A204.1 (cell line): ENCODE results near the gene EVI2B.
"Not testable (repeated sequence)": the region's sequence is repeated elsewhere in the genome, so short reads cannot be mapped to it uniquely, and the experiment has no call there.

Source experiments
- FAIRE-seq: peaks from 2 replicates; lab custom pipeline; 2012; peaks lifted over from hg19 to GRCh38; lab: Jason Lieb, UNC

EVI2B gene

GRCh38 chr17:31269036-31269577, 44.7 kb downstream of the EVI2B start:
- FAIRE-seq = no peak

GRCh38 chr17:31266042-31266441, 47.8 kb downstream of the EVI2B start:
- FAIRE-seq = no peak

- FAIRE-seq = not testable (repeated sequence)
These were observed 50.9 kb downstream of the EVI2B start for GRCh38 chr17:31262923-31263322.

DNA sequence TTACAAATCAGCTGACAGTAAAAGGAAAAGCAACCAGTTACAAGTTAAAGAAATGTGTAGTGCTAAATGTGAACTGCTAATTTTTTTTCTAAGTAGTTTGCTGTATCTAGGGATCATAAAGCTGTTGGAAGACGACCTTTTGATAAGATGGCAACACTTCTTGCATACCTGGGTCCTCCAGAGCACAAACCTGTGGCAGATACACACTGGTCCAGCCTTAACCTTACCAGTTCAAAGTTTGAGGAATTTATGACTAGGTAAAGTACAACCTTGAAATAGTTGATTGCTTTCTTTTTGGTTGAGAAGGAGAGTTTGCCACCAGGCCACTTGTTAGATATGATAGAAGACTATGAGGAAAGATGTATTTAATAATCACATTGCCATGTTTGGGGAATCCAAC, 52.3 kb downstream of the EVI2B start:
- FAIRE-seq = no peak

DNA sequence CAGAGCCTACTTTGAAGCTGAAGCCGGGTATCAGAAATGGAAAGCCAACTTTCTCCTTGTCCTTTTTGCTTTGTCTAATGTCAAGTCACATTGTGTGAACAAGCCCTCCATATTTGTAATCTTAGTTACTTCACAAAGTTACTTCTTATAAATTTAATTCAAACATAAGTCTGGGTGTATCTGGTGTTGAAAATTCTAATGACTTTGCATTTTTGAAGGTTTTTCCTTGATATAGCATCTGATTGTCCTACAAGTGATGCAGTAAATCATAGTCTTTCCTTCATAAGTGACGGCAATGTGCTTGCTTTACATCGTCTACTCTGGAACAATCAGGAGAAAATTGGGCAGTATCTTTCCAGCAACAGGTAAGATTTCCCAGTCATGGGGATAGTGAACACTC, 53.7 kb downstream of the EVI2B start:
- no peak for FAIRE-seq

DNA sequence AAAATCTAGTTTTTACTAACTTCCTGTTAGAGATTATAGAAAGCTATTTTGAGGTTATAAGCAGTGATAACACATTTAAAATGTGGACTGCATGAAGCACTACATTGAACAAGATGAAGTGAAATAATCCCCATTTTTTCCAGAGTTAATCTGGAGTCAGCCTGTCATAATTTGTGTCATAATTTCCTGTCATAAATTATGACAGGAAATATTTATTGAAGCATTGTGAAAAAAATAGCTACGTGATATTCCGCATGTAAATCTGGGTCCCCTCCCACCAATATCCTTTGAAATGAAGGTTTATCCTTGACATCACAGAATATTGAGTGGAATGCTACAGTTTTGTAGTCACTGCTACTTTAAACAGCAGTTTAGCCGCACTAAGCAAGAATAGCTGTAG, 56.9 kb downstream of the EVI2B start:
- no peak for FAIRE-seq

DNA sequence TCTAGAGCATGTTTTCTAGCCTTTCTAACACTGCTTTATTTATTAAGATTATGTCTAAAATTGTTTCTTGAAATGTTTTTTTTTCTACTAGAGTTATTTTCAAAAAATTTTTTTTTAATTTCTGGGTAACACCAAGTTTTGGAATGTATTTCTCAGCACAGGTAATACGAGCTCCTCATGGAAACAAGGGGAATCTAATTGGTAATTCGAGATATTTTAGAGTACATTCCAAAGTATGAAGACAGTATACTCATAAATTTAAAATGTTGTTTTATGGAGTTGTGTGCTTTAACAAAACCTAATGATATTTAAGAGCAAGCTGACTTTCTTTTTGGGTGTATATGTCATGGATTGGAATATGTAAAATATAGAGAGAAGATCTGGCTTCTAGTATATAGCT, 59.2 kb downstream of the EVI2B start:
- no peak for FAIRE-seq
